GM23338 (cell line): Measurements from ENCODE around the gene TMIGD2. TPM values are rescaled to one million over a fixed set of nuclear protein-coding genes. Genes with fewer than 3 reads are reported as not detected.

ENCODE experiments used
- ATAC-seq: fragments of 200-7000 bp; cut with Tn5 transposase; 3 replicates; pipeline ENCODE4 v1.9.1; 2020
- DNase-seq: peaks from one replicate; pipeline ENCODE4 v3.0.0-alpha.2; 2015; ENCODE audit warnings: low spot score
- H2AFZ ChIP-seq: fragments of 200-600 bp; sonication (generic); 2 replicates; pipeline ENCODE4 v1.8.0; 2016; ENCODE audit warnings: antibody characterized with exemption, mild to moderate bottlenecking, moderate library complexity
- H3F3A ChIP-seq: fragments of 200-600 bp; sonication (generic); replicated peaks from 2 replicates; pipeline ENCODE4 v1.8.0; 2017; ENCODE audit warnings: antibody characterized with exemption, mixed run types, low read depth
- H3K27ac ChIP-seq: fragments of 200-600 bp; sonication (generic); 2 replicates; pipeline ENCODE4 v1.6.1; 2016; ENCODE audit warnings: low read depth
- H3K27me3 ChIP-seq: fragments of 200-600 bp; sonication (generic); 2 replicates; pipeline ENCODE4 v1.8.0; 2016; ENCODE audit warnings: mild to moderate bottlenecking, mixed run types, moderate library complexity; ENCODE audit not compliant: insufficient read depth
- H3K36me3 ChIP-seq: fragments of 200-600 bp; sonication (generic); 2 replicates; pipeline ENCODE4 v1.8.0; 2016; ENCODE audit warnings: mild to moderate bottlenecking; ENCODE audit not compliant: insufficient read depth
- H3K4me1 ChIP-seq: fragments of 200-600 bp; sonication (generic); 2 replicates; pipeline ENCODE4 v1.8.0; 2016; ENCODE audit warnings: mild to moderate bottlenecking, moderate library complexity; ENCODE audit not compliant: insufficient read depth
- H3K4me2 ChIP-seq: fragments of 200-600 bp; sonication (generic); 2 replicates; pipeline ENCODE4 v1.7.1; 2017; ENCODE audit warnings: mixed run types
- H3K4me3 ChIP-seq: fragments of 200-600 bp; sonication (generic); 2 replicates; pipeline ENCODE4 v1.6.1; 2016; ENCODE audit warnings: mixed run types
- H3K79me2 ChIP-seq: fragments of 200-600 bp; sonication (generic); replicated peaks from 2 replicates; pipeline ENCODE4 v1.8.0; 2017; ENCODE audit warnings: mild to moderate bottlenecking; ENCODE audit not compliant: insufficient read depth
- H3K9me2 ChIP-seq: fragments of 200-600 bp; sonication (generic); 2 replicates; pipeline ENCODE4 v1.8.0; 2017; ENCODE audit not compliant: insufficient read depth
- H4K20me1 ChIP-seq: fragments of 200-600 bp; sonication (generic); replicated peaks from 2 replicates; pipeline ENCODE4 v1.8.0; 2017; ENCODE audit warnings: mild to moderate bottlenecking; ENCODE audit not compliant: insufficient read depth
- H3K27ac Mint-ChIP-seq: 2 replicates; pipeline ENCODE4 v1.8.0; 2020; ENCODE audit warnings: inconsistent platforms, mild to moderate bottlenecking, moderate library complexity, mixed read lengths
- H3K27me3 Mint-ChIP-seq: 3 replicates; pipeline ENCODE4 v1.8.0; 2022; ENCODE audit warnings: low read depth, mild to moderate bottlenecking, moderate library complexity, mixed read lengths, inconsistent platforms; ENCODE audit not compliant: insufficient read depth, poor library complexity
- H3K36me3 Mint-ChIP-seq: 3 replicates; pipeline ENCODE4 v1.8.0; 2021; ENCODE audit warnings: low read depth, mild to moderate bottlenecking, inconsistent platforms, moderate library complexity, mixed read lengths
- H3K4me1 Mint-ChIP-seq: 3 replicates; pipeline ENCODE4 v1.8.0; 2020; ENCODE audit warnings: mild to moderate bottlenecking, inconsistent platforms, mixed read lengths
- H3K4me3 Mint-ChIP-seq: 3 replicates; pipeline ENCODE4 v1.8.0; 2021; ENCODE audit warnings: moderate library complexity, mild to moderate bottlenecking, inconsistent platforms, mixed read lengths
- H3K9me3 Mint-ChIP-seq: 3 replicates; pipeline ENCODE4 v1.8.0; 2020; ENCODE audit warnings: moderate library complexity, mild to moderate bottlenecking, inconsistent platforms, mixed read lengths
- CREB1 ChIP-seq: fragments of 250-450 bp; sonication (Bioruptor Pico); IDR thresholded peaks from 2 replicates; pipeline ENCODE4 v1.5.0; 2020; ENCODE audit warnings: low read depth, mild to moderate bottlenecking, moderate library complexity
- EZH2 ChIP-seq: fragments of 200-600 bp; sonication (generic); IDR thresholded peaks from one replicate; pipeline ENCODE4 v1.8.0; 2017; ENCODE audit warnings: antibody characterized with exemption, mild to moderate bottlenecking, low read depth; ENCODE audit not compliant: unreplicated experiment
- EZH2phosphoT487 ChIP-seq: fragments of 200-600 bp; sonication (generic); IDR thresholded peaks from one replicate; pipeline ENCODE4 v1.8.1; 2018; ENCODE audit warnings: antibody characterized with exemption; ENCODE audit not compliant: unreplicated experiment
- JUNB ChIP-seq: IDR thresholded peaks from one replicate; pipeline ENCODE4 v1.6.1; 2016; ENCODE audit warnings: antibody characterized with exemption; ENCODE audit not compliant: unreplicated experiment
- NANOG ChIP-seq: IDR thresholded peaks from 2 replicates; pipeline ENCODE4 v1.6.1; 2016; ENCODE audit warnings: antibody characterized with exemption, borderline replicate concordance
- POLR2AphosphoS5 ChIP-seq: IDR thresholded peaks from 2 replicates; pipeline ENCODE4 v1.6.1; 2016; ENCODE audit warnings: antibody characterized with exemption, low read depth
- STAT1 ChIP-seq: IDR thresholded peaks from one replicate; pipeline ENCODE4 v1.6.1; 2016; ENCODE audit warnings: antibody characterized with exemption; ENCODE audit not compliant: unreplicated experiment
- ZNF114 ChIP-seq: fragments of 250-450 bp; sonication (Bioruptor Pico); IDR thresholded peaks from 2 replicates; pipeline ENCODE4 v1.5.0; 2020; ENCODE audit warnings: mild to moderate bottlenecking, moderate library complexity
- ZNF331 ChIP-seq: fragments of 250-450 bp; sonication (Bioruptor Pico); IDR thresholded peaks from 2 replicates; pipeline ENCODE4 v1.5.0; 2020; ENCODE audit warnings: low read depth, mild to moderate bottlenecking, moderate library complexity
- polyA plus RNA-seq: library from polyadenylated mRNA; unstranded; fragments of >200 nt; fragmentation: Nextera tagmentation; extraction: Ambion mirVana; gene quantifications from 2 replicates; pipeline ENCODE4 v1.2.1, GENCODE V29; 2016
- total RNA-seq: library from RNA; depleted of rRNA; stranded (reverse); fragments of >200 nt; shearing (Covaris generic); gene quantifications from 2 replicates; pipeline ENCODE4 v1.2.3, GENCODE V29; 2014
- TF ChIP-seq, protein P1 (sequence below), 2 experiments: fragments of 200-600 bp in 1 of 2; sonication (generic) in 1 of 2; conservative IDR thresholded peaks; 2 replicates each; pipeline versions ENCODE4 v1.5.1 to v1.6.1; 2016 to 2017; ENCODE audit warnings: antibody characterized with exemption in 2 of 2, low read depth in 2 of 2, mild to moderate bottlenecking in 2 of 2, moderate library complexity in 1 of 2
- TF ChIP-seq, protein P2 (sequence below): IDR thresholded peaks from 2 replicates; pipeline ENCODE4 v1.6.1; 2016; ENCODE audit warnings: antibody characterized with exemption
- TF ChIP-seq, protein P3 (sequence below): IDR thresholded peaks from one replicate; pipeline ENCODE4 v1.6.1; 2018; ENCODE audit warnings: antibody characterized with exemption; ENCODE audit not compliant: unreplicated experiment
- TF ChIP-seq, protein P4 (sequence below): fragments of 250-450 bp; sonication (Bioruptor Pico); IDR thresholded peaks from 2 replicates; pipeline ENCODE4 v1.5.0; 2020; ENCODE audit warnings: mild to moderate bottlenecking, moderate library complexity

The TMIGD2 gene
- total and polyA plus RNA-seq, 2 experiments from 2014 or later = 0.76 to 0.79 TPM

DNA sequence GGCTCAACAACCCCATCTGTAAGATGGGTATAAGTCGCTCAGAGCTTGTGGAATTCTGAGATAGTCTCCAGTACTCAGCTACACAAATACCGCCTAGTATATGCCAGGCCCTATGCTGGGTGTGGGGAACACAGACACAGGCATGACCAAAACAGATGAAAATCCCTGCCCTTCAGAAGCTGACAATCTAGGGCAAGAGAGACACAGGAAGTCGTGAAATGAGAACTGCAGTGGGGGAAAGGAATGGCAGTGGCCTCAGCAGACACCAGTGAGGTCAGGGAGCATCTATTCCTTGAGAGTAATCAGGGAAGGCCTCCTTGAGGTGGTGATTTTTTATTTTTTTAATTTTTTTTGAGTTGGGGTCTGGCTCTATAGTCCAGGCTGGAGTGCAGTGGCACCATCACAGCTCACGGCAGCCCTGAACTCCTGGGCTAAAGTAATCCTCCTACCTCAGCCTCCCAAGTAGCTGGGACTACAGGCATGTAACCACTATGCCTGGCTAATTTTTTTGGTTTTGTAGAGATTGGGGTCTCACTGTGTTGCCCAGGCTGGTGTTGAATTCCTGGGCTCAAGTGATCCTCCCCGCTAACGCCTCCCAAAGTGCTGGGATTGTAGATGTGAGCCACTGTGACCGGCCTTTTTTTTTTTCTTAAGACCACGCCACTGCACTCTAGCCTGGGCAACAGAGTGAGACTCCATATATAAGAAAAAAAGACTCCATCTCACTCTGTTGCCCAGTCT is 3.2 kb downstream of the TMIGD2 start:
- H3K4me3 Mint-ChIP-seq = no peak overlapping the region
- no peak for DNase-seq
- peaks cover 18% of the 10 kb centered on the region for H3K4me1 Mint-ChIP-seq
- ATAC-seq = no peak
- H3K9me3 Mint-ChIP-seq = no peaks in the 10 kb centered on the region; the same call in 2 of the 3 replicates
- TF ChIP-seq, protein P1, sequence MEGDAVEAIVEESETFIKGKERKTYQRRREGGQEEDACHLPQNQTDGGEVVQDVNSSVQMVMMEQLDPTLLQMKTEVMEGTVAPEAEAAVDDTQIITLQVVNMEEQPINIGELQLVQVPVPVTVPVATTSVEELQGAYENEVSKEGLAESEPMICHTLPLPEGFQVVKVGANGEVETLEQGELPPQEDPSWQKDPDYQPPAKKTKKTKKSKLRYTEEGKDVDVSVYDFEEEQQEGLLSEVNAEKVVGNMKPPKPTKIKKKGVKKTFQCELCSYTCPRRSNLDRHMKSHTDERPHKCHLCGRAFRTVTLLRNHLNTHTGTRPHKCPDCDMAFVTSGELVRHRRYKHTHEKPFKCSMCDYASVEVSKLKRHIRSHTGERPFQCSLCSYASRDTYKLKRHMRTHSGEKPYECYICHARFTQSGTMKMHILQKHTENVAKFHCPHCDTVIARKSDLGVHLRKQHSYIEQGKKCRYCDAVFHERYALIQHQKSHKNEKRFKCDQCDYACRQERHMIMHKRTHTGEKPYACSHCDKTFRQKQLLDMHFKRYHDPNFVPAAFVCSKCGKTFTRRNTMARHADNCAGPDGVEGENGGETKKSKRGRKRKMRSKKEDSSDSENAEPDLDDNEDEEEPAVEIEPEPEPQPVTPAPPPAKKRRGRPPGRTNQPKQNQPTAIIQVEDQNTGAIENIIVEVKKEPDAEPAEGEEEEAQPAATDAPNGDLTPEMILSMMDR (conservative IDR thresholded peaks at IDR 0.05; ENCODE audit: low read depth in 2 of 2) = no peak
- TF ChIP-seq, protein P2, sequence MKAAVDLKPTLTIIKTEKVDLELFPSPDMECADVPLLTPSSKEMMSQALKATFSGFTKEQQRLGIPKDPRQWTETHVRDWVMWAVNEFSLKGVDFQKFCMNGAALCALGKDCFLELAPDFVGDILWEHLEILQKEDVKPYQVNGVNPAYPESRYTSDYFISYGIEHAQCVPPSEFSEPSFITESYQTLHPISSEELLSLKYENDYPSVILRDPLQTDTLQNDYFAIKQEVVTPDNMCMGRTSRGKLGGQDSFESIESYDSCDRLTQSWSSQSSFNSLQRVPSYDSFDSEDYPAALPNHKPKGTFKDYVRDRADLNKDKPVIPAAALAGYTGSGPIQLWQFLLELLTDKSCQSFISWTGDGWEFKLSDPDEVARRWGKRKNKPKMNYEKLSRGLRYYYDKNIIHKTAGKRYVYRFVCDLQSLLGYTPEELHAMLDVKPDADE = no peak
- no peak for TF ChIP-seq NANOG
- no peak for TF ChIP-seq POLR2AphosphoS5
- TF ChIP-seq CREB1 (CRISPR knock-in tag) = no peak
- TF ChIP-seq JUNB = no peak
- TF ChIP-seq, protein P3, sequence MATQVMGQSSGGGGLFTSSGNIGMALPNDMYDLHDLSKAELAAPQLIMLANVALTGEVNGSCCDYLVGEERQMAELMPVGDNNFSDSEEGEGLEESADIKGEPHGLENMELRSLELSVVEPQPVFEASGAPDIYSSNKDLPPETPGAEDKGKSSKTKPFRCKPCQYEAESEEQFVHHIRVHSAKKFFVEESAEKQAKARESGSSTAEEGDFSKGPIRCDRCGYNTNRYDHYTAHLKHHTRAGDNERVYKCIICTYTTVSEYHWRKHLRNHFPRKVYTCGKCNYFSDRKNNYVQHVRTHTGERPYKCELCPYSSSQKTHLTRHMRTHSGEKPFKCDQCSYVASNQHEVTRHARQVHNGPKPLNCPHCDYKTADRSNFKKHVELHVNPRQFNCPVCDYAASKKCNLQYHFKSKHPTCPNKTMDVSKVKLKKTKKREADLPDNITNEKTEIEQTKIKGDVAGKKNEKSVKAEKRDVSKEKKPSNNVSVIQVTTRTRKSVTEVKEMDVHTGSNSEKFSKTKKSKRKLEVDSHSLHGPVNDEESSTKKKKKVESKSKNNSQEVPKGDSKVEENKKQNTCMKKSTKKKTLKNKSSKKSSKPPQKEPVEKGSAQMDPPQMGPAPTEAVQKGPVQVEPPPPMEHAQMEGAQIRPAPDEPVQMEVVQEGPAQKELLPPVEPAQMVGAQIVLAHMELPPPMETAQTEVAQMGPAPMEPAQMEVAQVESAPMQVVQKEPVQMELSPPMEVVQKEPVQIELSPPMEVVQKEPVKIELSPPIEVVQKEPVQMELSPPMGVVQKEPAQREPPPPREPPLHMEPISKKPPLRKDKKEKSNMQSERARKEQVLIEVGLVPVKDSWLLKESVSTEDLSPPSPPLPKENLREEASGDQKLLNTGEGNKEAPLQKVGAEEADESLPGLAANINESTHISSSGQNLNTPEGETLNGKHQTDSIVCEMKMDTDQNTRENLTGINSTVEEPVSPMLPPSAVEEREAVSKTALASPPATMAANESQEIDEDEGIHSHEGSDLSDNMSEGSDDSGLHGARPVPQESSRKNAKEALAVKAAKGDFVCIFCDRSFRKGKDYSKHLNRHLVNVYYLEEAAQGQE = no peak
- no peak for TF ChIP-seq EZH2
- TF ChIP-seq, protein P4, sequence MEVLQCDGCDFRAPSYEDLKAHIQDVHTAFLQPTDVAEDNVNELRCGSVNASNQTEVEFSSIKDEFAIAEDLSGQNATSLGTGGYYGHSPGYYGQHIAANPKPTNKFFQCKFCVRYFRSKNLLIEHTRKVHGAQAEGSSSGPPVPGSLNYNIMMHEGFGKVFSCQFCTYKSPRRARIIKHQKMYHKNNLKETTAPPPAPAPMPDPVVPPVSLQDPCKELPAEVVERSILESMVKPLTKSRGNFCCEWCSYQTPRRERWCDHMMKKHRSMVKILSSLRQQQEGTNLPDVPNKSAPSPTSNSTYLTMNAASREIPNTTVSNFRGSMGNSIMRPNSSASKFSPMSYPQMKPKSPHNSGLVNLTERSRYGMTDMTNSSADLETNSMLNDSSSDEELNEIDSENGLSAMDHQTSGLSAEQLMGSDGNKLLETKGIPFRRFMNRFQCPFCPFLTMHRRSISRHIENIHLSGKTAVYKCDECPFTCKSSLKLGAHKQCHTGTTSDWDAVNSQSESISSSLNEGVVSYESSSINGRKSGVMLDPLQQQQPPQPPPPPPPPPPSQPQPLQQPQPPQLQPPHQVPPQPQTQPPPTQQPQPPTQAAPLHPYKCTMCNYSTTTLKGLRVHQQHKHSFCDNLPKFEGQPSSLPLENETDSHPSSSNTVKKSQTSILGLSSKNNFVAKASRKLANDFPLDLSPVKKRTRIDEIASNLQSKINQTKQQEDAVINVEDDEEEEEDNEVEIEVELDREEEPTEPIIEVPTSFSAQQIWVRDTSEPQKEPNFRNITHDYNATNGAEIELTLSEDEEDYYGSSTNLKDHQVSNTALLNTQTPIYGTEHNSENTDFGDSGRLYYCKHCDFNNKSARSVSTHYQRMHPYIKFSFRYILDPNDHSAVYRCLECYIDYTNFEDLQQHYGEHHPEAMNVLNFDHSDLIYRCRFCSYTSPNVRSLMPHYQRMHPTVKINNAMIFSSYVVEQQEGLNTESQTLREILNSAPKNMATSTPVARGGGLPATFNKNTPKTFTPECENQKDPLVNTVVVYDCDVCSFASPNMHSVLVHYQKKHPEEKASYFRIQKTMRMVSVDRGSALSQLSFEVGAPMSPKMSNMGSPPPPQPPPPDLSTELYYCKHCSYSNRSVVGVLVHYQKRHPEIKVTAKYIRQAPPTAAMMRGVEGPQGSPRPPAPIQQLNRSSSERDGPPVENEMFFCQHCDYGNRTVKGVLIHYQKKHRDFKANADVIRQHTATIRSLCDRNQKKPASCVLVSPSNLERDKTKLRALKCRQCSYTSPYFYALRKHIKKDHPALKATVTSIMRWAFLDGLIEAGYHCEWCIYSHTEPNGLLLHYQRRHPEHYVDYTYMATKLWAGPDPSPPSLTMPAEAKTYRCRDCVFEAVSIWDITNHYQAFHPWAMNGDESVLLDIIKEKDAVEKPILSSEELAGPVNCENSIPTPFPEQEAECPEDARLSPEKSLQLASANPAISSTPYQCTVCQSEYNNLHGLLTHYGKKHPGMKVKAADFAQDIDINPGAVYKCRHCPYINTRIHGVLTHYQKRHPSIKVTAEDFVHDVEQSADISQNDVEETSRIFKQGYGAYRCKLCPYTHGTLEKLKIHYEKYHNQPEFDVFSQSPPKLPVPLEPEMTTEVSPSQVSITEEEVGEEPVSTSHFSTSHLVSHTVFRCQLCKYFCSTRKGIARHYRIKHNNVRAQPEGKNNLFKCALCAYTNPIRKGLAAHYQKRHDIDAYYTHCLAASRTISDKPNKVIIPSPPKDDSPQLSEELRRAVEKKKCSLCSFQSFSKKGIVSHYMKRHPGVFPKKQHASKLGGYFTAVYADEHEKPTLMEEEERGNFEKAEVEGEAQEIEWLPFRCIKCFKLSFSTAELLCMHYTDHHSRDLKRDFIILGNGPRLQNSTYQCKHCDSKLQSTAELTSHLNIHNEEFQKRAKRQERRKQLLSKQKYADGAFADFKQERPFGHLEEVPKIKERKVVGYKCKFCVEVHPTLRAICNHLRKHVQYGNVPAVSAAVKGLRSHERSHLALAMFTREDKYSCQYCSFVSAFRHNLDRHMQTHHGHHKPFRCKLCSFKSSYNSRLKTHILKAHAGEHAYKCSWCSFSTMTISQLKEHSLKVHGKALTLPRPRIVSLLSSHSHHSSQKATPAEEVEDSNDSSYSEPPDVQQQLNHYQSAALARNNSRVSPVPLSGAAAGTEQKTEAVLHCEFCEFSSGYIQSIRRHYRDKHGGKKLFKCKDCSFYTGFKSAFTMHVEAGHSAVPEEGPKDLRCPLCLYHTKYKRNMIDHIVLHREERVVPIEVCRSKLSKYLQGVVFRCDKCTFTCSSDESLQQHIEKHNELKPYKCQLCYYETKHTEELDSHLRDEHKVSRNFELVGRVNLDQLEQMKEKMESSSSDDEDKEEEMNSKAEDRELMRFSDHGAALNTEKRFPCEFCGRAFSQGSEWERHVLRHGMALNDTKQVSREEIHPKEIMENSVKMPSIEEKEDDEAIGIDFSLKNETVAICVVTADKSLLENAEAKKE (CRISPR knock-in tag) = no peak
- TF ChIP-seq EZH2phosphoT487 = no peak
- no peak for TF ChIP-seq ZNF331 (CRISPR knock-in tag)
- TF ChIP-seq ZNF114 (CRISPR knock-in tag) = no peak
- no peak for TF ChIP-seq STAT1
- Histone ChIP-seq H3K27ac (no peak overlapping the region), H3K4me1 (no peaks in the 10 kb centered on the region; the same call in 1 of the 2 replicates), H3K4me3 (no peak overlapping the region), H3F3A (0 out of 2 replicates have a peak, but pooled peaks cover under 1% of the 10 kb centered on the region), H3K79me2 (no peaks in the 10 kb centered on the region), H3K27me3 (no peaks in the 10 kb centered on the region), H3K9me2 (no peaks in the 10 kb centered on the region), H2AFZ (no peak overlapping the region), H3K4me2 (no peak overlapping the region), H4K20me1 (no peaks in the 10 kb centered on the region), H3K36me3 (no peaks in the 10 kb centered on the region)
- no peaks in the 10 kb centered on the region for H3K36me3 Mint-ChIP-seq
- peaks cover 16% of the 10 kb centered on the region for H3K27me3 Mint-ChIP-seq
- no peak overlapping the region for H3K27ac Mint-ChIP-seq
